Measurements from ENCODE around the gene ARHGEF3. TPM values are rescaled to one million over a fixed set of nuclear protein-coding genes. Genes with fewer than 3 reads are reported as not detected.

Gene ARHGEF3
- total RNA-seq, 1 donor: 6.5 TPM

DNA sequence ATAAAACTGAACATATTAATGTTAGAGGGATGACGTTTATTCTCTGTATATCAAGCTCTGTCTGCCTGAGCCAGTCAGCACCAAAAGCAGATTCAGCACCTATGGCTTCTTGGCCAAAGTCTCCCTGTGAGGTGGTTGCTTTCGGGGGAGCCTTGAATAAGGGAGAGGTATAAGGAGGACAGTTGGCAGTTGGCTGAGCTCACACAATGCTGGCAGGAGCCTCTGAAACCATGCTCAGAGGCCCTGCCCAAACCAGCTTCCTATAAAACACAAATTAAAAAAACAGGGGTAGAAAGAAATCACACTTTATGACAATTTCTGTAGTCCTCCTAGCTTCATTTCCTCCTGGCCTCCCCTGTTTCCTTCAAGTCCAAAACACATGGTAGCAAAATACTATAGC lies 18.8 kb downstream of the ARHGEF3 start:
- TF ChIP-seq, protein P1, sequence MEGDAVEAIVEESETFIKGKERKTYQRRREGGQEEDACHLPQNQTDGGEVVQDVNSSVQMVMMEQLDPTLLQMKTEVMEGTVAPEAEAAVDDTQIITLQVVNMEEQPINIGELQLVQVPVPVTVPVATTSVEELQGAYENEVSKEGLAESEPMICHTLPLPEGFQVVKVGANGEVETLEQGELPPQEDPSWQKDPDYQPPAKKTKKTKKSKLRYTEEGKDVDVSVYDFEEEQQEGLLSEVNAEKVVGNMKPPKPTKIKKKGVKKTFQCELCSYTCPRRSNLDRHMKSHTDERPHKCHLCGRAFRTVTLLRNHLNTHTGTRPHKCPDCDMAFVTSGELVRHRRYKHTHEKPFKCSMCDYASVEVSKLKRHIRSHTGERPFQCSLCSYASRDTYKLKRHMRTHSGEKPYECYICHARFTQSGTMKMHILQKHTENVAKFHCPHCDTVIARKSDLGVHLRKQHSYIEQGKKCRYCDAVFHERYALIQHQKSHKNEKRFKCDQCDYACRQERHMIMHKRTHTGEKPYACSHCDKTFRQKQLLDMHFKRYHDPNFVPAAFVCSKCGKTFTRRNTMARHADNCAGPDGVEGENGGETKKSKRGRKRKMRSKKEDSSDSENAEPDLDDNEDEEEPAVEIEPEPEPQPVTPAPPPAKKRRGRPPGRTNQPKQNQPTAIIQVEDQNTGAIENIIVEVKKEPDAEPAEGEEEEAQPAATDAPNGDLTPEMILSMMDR (IDR thresholded peaks at IDR 0.05; ENCODE audit: insufficient read depth, low read depth, low read length): no peak
- DNase-seq (ENCODE audit: low read depth): no peak
- H3K4me3 ChIP-seq (ENCODE audit: low read depth, low read length): no peak overlapping the region

DNA sequence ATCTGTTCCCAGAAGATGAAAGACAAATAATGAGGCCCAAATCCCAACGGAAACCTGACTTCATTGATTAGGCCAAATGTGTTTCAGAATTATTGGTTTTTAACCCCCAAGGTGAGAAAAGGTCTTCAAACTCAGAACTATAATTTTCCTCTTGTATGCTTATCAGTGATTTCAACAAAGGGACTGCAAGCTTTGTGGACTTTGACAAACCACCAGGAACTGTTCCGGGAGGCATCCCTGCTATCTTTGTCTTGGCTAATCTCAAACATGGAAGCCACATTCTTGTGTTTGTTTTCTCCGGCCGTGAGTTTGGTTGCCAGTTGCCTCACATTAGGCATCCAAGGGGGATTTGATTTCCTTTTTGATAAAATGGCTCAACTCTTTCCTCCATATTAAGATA lies 19.5 kb downstream of the ARHGEF3 start:
- TF ChIP-seq, protein P1 (IDR thresholded peaks at IDR 0.05; ENCODE audit: insufficient read depth, low read depth, low read length): no peak
- DNase-seq (ENCODE audit: low read depth): no peak
- no peak overlapping the region for H3K4me3 ChIP-seq (ENCODE audit: low read depth, low read length)

DNA sequence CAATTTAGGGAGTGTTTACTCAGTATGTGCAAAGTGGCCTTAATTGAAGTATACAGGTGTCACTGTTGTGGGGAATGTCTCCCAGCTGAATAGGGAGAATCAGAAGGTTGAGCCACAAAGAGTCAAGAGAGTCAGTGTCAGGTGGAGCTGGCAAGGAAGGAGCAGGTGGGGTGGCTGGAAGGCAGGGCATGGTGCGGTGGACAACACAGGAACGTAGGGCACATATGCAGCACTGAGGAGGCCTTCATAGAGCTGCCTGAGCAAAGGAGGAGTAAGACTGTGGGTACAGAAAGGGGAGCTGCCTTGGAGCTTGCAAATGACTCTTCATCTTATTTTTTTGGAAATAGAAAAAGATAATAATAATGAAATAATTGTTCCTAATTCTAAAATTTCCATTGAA lies 20.0 kb downstream of the ARHGEF3 start:
- DNase-seq (ENCODE audit: low read depth): no peak
- H3K4me3 ChIP-seq (ENCODE audit: low read depth, low read length): no peak overlapping the region
- TF ChIP-seq, protein P1 (IDR thresholded peaks at IDR 0.05; ENCODE audit: insufficient read depth, low read depth, low read length): no peak

DNA sequence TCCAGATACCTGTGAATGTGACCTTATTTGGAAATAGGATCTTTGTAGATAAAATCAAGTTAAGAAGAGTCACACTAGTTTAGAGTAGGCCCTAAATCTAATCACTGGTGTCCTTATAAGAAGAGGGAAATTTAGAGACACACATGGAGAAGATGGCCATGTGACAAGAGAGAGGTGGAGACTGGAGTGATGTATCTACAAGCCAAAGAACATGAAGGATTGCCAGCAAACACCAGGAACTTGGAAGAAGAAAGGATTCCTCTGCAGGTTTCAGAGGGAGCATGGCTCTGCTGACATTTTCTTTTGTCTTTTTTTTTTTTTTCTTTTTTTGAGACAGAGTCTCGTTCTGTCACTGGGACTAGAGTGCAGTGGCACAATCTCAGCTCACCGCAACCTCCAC lies 20.8 kb downstream of the ARHGEF3 start:
- H3K4me3 ChIP-seq (ENCODE audit: low read depth, low read length): no peak overlapping the region
- DNase-seq (ENCODE audit: low read depth): no peak
- TF ChIP-seq, protein P1 (IDR thresholded peaks at IDR 0.05; ENCODE audit: insufficient read depth, low read depth, low read length): no peak

DNA sequence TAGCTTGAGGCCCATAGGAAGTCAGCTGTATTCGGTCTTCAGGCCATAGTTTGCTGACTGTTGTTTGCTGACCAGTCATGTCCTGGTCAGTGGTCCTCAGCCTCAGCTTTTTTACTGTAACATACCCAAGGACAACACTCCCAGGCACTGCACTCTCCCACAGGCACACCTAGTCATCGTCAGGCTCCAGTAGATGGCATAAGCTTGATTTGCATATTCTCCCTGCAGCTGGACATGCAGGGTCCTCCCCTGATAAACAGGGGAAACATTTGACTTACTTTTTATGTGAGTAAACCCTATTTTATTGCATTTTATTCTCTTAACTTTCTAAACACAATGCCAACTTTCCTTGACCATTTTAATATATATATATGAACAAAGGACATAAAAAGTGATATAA lies 22.9 kb downstream of the ARHGEF3 start:
- TF ChIP-seq, protein P1 (IDR thresholded peaks at IDR 0.05; ENCODE audit: insufficient read depth, low read depth, low read length): no peak
- DNase-seq (ENCODE audit: low read depth): no peak
- H3K4me3 ChIP-seq (ENCODE audit: low read depth, low read length): no peak overlapping the region

DNA sequence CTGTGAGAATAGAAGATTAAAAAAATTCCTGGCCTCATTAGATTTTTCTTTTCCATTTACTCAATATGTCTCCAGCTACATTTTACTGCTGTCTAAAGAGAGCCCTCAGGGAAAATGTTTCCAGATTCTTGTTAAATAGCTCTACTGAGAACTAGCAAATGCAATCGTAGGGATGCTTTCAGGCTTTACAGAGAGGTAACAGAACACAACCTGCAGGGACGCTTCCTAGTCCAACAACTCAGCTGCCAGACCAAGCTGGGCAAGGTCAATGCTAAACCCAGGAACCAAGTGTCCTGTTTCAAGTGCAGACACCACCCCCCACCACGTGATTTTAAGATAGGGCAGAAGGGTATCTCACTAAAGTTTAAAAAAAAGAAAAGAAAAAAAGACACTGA lies 25.2 kb downstream of the ARHGEF3 start:
- no peak for DNase-seq (ENCODE audit: low read depth)
- no peak overlapping the region for H3K4me3 ChIP-seq (ENCODE audit: low read depth, low read length)
- TF ChIP-seq, protein P1 (IDR thresholded peaks at IDR 0.05; ENCODE audit: insufficient read depth, low read depth, low read length): no peak

DNA sequence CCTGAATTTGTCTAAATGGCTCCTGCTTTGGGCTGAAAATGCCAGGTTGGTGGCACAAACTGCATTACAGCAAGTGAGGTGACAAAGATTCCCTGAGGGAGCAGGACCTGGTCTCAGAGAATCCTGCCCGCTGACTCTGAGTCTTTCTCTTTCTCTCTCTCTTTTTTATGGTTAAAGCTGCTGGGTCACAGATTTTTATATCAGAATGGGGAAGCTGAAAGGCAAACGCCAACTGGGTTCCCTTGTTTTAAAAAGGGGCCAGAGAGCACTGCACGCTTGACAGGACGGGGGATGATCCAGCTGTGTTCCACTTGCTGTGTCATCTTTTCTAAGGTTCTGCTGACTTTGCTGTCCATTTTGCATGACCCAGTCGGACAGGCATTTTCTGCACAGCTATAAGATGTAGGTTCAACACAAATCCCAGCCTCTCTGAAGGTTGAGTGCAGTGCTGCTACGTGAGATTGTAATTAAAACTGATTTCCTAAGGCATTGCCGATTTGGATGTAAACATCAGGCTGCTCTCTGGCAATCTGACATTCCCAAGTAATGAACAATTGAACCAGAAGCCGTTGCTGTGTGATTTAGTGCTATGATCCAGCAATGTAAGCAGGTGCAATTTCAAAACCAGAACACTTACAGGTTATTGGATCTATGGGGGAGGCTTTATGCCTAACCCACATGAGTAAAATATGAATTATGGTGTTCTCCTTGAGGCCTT lies 25.8 kb downstream of the ARHGEF3 start:
- DNase-seq (ENCODE audit: low read depth): peak; percentile 49
- H3K4me3 ChIP-seq (ENCODE audit: low read depth, low read length): no peak overlapping the region
- TF ChIP-seq, protein P1 (IDR thresholded peaks at IDR 0.05; ENCODE audit: insufficient read depth, low read depth, low read length): no peak

Measured in fibroblast of villous mesenchyme (primary cell).